Measurements from ENCODE around the gene BMPR2. TPM values are rescaled to one million over a fixed set of nuclear protein-coding genes. Genes with fewer than 3 reads are reported as not detected.
"Not testable (repeated sequence)": the region's sequence is repeated elsewhere in the genome, so short reads cannot be mapped to it uniquely, and the experiment has no call there.

BMPR2 gene
- total RNA-seq, 4 donors from 2014 or later: 53.4 to 102 (median 79.5) TPM

GRCh38 chr2:202434472-202434871 lies 58.3 kb downstream of the BMPR2 start:
- no peak for TF ChIP-seq CTCF (IDR thresholded peaks at IDR 0.05)
- no peak for DNase-seq (ENCODE audit: low spot score)
- ATAC-seq (ENCODE audit: low FRiP score): no peak

DNA sequence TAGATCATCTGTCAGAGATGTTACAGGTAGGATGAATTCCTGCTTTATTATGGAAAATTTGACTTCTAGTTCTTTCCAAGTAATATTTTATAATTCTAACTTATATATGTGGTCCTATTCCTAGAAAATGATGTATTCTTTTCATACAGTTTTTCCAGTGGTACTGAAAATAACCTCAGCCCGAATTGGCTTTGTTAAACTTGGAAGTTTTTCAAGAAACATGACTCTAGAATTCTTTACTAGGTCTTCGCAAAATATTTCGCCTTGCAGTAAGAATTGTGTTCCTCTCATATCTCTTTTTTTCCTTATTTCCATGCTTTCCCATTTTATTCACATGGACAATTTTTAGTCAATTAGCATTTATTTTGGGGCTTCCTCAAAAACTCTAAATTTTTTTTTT lies 60.5 kb downstream of the BMPR2 start:
- TF ChIP-seq CTCF (IDR thresholded peaks at IDR 0.05): no peak
- DNase-seq (ENCODE audit: low spot score) (no peak), ATAC-seq (ENCODE audit: low FRiP score) (no peak)

DNA sequence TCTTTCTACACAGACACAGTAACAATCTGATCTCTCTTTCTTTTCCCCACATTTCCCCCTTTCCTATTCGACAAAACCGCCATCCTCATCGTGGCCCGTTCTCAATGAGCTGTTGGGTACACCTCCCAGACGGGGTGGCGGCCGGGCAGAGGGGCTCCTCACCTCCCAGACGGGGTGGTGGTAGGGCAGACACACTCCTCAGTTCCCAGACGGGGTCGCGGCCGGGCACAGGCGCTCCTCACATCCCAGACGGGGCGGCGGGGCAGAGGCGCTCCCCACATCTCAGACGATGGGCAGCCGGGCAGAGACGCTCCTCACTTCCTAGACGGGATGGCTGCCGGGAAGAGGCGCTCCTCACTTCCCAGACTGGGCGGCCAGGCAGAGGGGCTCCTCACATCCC lies 64.0 kb downstream of the BMPR2 start:
- DNase-seq (ENCODE audit: low spot score); ATAC-seq (ENCODE audit: low FRiP score): not testable (repeated sequence)

DNA sequence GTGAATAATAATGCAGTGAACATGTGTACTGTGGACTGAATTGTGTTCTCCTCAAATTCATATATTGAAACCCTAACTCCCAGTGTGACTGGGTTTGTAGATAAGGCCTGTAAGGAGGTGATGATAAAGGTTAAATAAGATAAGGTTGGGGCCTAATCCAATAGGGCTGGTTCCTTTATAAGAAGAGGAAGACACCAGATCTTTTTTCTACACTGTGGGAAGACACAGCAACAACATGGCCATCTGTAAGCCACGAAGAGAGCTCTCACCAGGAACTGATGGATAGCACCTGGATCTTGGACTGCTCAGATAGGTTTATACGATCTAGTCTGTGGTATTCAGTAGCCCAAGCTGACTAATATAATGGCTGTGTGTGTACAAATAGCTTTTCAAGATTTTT lies 66.8 kb downstream of the BMPR2 start:
- no peak for ATAC-seq (ENCODE audit: low FRiP score)
- TF ChIP-seq CTCF (IDR thresholded peaks at IDR 0.05): no peak
- DNase-seq (ENCODE audit: low spot score): no peak

DNA sequence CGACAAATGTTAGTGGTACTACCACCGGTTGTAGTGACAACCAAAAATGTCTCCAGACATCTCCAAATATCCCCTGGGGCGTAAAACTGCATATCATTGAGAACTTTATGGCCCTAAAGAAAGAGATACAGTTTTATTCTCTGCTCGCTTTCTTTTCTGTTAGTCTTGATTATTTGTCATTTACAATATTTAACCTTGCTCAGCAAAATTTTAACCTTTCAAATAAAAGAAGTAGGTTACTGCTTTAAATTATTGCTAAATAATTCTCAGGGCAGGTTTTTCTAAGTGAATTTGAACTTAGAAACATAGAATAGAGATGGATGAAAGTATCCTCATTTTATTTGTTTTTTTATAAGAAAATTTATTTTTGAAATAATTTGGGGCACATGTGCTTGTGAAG lies 67.9 kb downstream of the BMPR2 start:
- DNase-seq (ENCODE audit: low spot score): no peak

DNA sequence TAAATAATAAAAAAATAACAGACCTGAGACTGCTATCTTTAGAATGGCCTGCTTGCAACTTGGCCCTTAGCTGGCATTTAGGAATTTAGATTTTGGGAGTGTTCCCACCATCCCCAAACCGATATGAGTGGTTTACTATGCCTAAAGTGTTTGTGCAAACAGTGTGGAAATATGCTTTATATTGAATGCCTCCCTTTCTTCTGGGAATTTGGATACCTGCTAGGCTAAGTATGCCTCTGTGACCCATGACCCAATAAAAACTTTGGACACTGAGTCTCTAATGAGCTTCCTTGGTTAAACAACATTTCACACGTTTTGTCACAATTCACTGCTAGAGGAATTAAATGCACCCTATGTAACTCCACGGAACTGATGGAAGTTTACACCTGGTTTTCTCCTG lies 73.2 kb downstream of the BMPR2 start:
- ATAC-seq (ENCODE audit: low FRiP score) (no peak), DNase-seq (ENCODE audit: low spot score) (no peak)
- TF ChIP-seq CTCF (IDR thresholded peaks at IDR 0.05): no peak

More for the DNA sequence above, 67.9 kb downstream of the BMPR2 start:
- no peak for ATAC-seq (ENCODE audit: low FRiP score)
- TF ChIP-seq CTCF (IDR thresholded peaks at IDR 0.05): no peak

DNA sequence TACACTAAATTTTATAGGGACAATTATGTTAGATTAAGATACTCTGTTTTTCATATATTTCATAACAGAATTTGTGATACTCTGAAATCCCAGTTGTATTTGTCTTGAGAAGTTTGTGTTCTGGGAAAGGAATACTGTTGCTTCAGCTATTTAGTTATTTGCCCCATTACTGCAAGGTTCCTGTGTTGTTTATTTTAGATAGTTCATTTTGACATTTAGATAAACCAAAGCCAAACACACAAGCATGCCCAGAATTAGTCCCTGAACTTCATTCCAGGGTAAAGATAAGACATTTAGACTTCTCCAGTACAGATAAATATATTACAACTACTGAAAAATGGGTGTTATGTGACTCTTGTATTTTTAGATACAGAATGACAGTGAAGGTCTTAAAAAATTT lies 74.7 kb downstream of the BMPR2 start:
- DNase-seq (ENCODE audit: low spot score) (no peak), ATAC-seq (ENCODE audit: low FRiP score) (no peak)
- TF ChIP-seq CTCF (IDR thresholded peaks at IDR 0.05): no peak

DNA sequence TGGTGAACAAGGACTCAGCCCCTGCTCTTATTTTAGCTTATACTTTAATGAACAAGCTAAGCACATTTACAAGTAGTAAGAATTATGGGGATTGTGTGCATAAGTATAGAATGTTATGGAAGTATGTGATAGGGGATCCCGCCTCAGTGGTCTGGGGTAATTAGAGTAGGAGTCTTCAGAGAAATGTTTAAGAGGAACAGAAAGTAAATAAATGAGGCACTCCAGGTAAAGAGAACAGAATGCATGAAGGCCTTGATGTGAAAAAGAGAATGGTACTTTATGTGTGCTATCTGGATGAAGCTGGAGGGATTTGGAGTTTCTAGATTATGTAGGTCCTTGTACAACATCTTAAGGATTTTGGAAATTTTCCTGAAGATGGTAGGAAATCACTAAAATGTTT lies 76.6 kb downstream of the BMPR2 start:
- no peak for DNase-seq (ENCODE audit: low spot score)
- TF ChIP-seq CTCF (IDR thresholded peaks at IDR 0.05): no peak
- no peak for ATAC-seq (ENCODE audit: low FRiP score)

Data from omental fat pad (tissue), 4 donors.